GM12875 (cell line): ENCODE measurements around the gene THOC2.
"Not testable (repeated sequence)": the region's sequence is repeated elsewhere in the genome, so short reads cannot be mapped to it uniquely, and the experiment has no call there.

ENCODE experiments used
- H3K4me3 ChIP-seq: one replicate; pipeline ENCODE4 v1.5.1; 2011; ENCODE audit warnings: low read depth, low read length, control low read depth
- TF ChIP-seq, protein P1 (sequence below): IDR thresholded peaks from 2 replicates; pipeline ENCODE4 v1.5.1; 2011; ENCODE audit warnings: low read depth, mild to moderate bottlenecking, control low read depth, inconsistent platforms, low read length, moderate library complexity, borderline replicate concordance; ENCODE audit not compliant: insufficient read depth

Gene THOC2

DNA sequence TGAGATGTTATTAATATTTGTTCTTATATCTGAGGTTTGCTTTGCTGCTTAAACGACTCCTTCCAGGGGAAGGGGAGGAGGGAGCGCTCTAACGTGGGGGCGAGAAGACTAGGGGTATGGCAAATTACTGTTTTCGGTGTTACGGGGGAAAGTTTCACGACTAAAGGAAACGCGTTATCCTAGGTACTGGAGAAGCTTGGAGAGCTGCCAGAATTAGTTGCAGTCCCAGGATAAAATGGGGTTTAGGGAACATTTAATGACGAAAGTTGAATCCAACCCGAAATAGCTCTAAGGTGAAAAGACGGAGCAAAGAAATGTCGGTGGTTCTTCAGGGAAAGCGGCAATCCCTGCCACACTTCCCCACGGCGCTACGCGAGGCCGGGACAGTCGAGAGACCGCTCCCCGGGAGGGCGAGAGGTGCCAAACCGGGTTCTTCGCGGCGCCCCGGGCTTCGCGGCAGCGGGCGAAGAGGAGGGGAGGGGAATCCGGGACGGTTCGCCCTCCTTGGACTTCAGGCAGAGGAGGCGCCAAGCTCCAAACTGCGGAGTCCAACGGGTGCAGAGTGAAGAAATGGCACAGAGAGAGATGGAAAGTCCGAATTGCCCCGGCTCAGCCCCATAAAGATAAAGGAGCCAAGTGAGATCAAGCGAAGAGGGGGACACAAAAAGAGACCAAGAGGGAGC lies 724 bp downstream of the THOC2 start:
- TF ChIP-seq, protein P1, sequence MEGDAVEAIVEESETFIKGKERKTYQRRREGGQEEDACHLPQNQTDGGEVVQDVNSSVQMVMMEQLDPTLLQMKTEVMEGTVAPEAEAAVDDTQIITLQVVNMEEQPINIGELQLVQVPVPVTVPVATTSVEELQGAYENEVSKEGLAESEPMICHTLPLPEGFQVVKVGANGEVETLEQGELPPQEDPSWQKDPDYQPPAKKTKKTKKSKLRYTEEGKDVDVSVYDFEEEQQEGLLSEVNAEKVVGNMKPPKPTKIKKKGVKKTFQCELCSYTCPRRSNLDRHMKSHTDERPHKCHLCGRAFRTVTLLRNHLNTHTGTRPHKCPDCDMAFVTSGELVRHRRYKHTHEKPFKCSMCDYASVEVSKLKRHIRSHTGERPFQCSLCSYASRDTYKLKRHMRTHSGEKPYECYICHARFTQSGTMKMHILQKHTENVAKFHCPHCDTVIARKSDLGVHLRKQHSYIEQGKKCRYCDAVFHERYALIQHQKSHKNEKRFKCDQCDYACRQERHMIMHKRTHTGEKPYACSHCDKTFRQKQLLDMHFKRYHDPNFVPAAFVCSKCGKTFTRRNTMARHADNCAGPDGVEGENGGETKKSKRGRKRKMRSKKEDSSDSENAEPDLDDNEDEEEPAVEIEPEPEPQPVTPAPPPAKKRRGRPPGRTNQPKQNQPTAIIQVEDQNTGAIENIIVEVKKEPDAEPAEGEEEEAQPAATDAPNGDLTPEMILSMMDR = no peak
- H3K4me3 ChIP-seq = peak overlapping the region; percentile 72

DNA sequence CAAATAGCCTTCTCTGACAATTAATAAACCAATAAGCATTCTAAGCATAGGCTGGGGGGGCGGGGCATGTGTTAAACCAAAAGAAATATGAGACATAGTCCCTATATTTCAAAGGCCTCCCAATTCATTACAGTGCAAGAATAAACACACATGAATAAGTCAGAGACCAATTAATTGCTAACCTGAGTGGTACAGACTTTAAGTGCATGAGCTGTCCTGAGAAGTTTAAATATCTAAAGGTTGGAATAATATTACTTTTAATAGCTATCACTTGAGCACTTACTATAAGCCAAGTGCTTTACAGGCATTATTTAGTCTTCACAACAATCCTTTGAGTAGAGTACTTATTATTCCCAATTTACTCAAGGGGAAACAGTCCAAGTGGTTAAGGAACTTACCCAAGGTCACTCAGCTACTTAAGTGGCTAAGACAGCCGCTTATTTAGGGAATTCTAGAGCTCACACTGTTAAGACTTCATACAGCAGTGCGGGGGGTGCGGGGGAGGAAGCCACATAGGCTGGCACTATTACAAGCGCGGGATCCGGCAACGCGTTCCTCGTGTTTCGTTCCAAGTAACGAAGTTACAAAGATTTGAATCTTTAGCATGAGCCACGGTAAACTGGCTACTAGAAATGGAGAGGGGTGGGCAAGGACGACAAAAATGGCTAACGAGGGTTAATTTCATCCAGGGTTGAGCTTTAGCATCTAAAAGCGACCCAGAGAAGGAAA lies 1.4 kb downstream of the THOC2 start:
- TF ChIP-seq, protein P1 = no peak
- H3K4me3 ChIP-seq = peak overlapping the region; percentile 72

DNA sequence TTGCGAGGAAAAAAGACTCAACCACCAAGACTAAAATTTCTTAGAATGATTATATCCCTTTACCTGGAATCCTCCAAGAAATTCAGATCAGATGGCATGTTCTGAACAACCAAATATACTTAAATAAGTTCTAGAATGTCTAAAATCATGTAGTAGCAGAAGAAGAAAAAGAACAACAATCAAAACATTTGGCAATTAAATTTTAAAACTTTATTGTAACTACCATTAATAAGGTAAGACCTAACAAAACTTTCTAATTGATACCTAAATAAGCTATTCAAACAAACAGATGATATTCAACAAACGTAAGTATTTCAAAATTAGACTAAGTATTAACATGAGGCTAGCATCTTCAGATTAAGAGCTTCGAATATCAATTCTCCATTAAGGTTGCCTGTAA lies 4.3 kb downstream of the THOC2 start:
- TF ChIP-seq, protein P1 = no peak
- H3K4me3 ChIP-seq = no peak overlapping the region

DNA sequence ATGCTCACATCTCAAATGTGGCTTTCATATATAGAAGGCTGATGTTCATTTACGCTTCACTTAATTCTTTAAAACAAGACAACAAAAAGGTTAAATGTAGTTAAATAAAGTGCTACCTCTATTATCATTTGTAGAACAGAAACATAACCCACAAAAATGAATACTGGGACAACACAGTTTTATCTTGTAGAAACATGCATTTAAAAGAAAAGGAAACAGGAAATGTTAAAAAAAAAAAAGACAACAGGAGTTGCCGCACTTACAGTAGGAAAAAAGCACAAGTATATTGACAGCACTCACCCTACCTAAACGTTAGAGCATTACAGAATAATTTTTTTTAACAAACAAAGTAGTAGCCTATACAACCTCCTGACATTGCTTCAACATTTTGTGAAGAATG lies 4.8 kb downstream of the THOC2 start:
- no peak overlapping the region for H3K4me3 ChIP-seq
- TF ChIP-seq, protein P1 = no peak

DNA sequence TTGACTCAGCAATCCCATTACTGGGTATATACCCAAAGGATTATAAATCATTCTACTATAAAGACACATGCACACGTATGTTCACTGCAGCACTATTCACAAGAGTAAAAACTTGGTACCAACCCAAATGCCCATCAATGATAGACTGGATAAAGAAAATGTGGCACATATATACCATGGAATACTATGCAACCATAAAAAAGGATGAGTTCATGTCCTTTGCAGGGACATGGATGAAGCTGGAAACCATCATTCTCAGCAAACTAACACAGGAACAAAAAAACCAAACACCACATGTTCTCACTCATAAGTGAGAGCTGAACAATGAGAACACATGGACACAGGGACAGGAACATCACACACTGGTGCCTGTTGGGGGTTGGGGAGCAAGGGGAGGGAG lies 10.7 kb downstream of the THOC2 start:
- not testable (repeated sequence) for H3K4me3 ChIP-seq

DNA sequence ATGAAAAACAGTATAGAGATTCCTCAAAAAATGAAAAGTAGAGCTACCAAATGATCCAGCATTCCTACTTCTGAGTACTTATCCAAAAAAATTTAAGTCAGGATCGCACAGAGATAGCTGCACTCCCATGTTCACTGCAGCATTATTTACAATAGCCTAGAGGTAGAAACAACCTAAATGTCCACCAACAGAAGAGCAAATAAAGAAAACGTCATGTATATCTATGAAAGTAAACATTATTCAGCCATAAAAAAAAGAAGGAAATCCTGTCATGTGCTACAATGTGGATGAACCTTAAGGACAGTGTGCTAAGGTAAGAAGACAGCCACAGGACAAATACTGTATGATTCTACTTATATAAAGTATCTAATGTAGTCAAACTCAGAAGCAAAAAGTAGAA lies 12.4 kb downstream of the THOC2 start:
- H3K4me3 ChIP-seq = no peak overlapping the region
- TF ChIP-seq, protein P1 = no peak

DNA sequence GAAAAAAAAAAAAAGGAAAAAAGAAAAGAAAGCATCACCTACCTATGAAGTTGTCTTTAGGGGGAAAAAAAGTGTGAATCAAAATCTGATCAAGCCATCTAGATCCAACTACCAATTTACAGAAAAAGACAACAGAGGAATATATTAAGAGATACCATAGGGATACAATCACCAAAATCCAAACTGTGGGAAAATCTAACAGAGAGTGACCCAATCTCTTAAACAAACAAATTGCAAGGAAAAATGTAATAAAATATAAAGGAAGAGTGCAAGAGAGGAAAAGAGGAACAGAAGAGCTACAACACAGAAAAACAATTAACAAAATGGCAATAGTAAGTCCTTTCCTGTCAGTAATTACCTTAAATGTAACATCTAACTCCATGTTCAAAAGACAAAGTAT lies 19.0 kb downstream of the THOC2 start:
- H3K4me3 ChIP-seq = no peak overlapping the region
- TF ChIP-seq, protein P1 = no peak

DNA sequence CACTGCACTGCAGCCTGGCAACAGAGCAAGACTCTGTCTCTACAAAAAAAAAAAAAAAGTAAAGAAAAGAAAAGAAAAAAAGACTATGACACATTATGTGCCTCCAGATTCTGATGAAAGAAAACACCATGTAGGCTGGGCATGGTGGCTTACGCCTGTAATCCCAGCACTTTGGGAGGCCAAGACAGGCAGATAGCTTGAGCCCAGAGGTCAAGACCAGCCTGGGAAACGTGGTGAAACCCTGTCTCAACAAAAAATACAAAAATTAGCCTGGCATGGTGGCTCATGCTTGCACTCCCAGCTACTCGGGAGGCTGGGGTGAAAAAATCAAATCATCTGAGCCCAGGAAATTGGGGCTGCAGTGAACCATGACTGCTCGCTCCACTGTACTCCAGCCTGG lies 19.4 kb downstream of the THOC2 start:
- TF ChIP-seq, protein P1 = no peak
- no peak overlapping the region for H3K4me3 ChIP-seq

DNA sequence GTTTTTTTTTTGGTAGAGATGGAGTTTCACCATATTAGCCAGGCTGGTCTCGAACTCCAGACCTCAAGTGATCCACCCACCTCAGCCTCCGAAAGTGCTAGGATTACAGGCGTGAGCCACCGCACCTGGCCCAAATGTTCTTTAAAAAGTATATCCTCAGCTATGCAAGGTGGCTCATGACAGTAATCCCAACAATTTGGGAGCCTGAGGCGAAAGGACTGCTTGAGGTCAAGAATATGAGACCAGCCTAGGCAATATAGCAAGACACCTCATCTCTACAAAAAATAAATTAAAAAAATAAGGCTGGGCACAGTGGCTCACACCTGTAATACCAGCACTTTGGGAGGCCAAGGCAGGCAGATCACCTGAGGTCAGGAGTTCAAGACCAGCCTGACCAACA lies 21.7 kb downstream of the THOC2 start:
- not testable (repeated sequence) for H3K4me3 ChIP-seq
